Measurements from ENCODE around the gene BPI.
"Not testable (repeated sequence)": the region's sequence is repeated elsewhere in the genome, so short reads cannot be mapped to it uniquely, and the experiment has no call there.

BPI gene

DNA sequence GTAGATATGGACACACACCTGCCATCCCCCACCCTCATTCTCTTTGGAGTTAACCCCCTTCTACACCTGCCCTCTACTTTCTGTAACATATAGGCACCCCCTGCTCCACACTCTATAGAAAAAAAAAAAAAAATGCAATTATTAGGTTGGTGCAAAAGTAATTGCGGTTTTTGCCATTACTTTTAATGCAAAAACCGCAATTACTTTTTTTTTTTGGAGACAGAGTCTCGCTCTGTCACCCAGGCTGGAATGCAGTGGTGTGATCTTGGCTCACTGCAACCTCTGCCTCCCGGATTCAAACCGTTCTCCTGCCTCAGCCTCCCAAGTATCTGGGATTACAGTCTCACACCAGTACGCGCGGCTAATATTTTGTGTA, 35.6 kb downstream of the BPI start:
- not testable (repeated sequence) for DNase-seq

DNA sequence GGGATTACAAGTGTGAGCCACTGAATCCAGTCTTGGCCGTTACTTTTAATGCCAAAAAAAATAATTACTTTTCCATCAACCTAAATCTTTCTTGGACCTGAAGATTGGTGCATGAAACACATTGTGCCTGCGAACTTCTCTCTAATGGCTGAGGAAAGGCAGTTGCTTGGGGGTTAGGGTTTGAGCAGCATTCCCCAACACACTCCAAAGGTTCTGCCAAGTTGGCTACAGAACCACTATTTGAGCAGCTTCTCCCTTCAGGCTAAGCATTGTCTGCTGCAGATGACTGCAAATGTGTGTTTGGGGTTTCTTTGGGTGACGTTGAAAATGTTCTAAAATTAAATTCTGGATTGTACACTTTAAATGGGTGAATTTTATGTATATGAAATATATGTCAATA, 36.0 kb downstream of the BPI start:
- DNase-seq = no peak

DNA sequence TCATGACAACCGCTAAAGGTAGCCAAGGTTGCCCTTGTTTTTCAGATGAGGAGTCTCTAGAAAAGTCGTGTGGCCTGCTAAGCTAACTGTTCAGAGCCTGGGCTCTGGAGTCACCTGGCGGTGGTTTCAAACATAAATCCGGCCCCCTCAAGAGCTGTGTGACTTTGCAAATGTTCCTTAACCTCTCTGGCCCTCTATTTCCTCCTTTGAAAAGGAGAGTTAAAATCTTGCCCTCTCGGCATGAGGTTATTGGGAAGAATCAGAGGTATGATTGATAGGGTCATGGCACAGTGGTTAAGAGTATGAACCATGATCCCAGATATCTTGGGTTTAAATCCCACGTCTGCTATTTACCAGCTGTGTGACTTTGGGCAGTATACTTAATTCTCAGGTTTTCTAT, 36.7 kb downstream of the BPI start:
- DNase-seq = no peak

DNA sequence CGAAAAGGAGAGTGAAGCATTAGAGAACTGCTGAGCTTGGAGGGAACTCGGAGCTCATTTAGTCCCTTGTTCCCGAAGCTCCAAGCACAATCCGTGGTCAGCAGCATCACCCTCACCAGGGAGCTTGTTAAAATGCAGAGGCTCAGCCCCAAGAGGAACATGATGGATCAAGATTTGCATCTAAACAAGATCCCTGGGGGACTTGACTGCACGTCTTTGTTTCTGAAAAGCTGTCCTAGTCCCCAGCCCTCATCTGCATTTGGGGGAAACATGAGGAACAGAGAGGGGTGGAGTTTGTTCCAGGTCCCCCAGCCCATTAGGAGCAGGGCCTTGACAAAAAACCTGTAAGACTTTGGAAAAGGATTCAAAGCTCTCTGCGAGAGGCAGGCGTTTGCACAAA, 38.3 kb downstream of the BPI start:
- DNase-seq = no peak

DNA sequence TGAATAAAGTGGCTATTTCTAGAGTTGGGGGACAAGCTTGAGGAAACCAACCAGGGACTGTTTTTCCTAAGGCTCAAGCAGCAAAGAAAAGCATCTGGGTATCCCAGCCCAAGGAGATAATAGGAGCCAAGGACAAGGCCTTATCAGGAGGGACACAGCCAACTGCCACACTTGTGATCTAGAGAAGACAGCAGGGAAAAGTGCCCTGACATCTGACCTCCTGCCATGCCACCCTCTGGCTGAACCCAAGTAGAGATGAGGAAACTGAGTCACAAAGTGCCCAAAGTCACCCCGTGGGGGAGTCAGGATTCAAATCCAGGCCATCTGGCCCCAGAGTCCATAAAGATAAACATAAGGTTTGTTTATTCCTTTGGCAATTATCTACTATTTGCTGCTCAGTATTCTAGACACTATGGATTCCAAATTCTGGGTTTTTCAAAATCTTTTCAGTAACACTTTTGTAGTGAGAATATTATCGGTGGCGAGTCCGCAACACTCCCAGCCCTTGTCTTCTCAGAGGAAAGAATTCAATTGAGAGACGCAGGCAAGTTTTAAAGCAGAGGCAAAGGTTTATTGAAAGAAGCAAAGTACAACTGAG, 38.9 kb downstream of the BPI start:
- DNase-seq = no peak

DNA sequence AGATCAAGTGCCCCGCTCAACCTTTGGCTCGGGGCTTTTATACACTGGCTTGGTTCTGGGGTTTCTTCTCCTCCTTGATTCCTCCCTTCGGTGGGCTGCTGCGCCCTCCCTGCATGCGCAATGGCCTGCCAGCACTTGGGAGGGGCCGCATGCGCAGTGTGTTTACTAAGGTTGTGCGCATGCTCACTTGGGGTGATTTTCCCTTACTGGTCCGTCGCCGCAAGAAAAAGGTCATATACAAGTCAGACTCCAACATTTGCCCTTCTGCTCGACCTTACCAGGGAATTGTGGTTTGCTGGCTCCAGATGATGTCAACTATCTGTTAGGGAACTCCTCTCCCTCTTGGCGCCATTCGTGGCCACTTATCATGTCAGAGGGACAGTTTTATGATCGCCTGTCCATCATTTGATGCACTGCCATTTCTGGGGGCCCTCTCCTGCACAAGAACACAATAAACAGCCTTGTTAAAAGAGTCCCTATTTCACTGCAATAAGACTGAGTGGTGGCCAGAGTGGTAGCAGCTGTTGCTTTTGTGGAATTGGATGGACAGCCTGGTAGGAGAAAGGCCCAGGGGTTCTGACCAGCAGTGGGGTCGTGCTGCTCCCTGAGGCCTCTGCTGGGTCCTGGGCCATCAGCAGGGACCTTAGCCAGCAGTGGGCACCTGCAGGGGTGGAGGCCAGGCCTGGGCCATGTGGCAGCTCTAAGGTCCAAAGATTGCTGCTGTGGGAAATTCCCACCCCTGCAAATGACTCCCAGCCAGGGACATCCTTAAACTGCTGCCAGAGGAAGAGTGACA, 39.6 kb downstream of the BPI start:
- DNase-seq = no peak

DNA sequence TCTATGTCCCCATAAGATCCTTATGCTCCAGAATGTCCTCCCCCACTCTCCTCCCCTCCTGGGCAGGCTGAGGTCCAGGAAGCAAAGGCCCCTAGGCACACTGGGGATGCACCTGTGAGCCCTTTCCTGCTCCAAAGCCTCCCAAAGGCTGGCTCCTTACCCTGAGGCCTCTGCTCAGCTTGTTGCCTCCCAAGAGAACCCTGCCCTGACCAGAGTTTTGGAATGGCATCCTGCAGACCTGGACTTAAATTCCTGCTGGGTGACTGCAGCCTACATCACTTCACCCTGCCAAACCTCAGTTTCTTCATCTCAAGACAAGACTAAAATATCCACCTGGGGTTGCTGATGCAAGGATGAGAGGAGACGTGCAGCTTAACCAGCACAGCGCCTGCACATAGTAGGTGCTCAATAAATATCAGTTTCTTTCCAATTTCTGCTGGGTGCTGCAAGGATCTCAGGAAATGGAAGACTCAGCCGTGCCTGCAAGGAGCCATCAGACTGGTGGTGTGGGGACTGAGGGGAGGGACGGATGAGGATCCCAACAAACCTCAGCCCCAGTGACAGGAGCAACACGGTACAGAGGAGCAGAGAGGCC, 40.2 kb downstream of the BPI start:
- no peak for DNase-seq

DNA sequence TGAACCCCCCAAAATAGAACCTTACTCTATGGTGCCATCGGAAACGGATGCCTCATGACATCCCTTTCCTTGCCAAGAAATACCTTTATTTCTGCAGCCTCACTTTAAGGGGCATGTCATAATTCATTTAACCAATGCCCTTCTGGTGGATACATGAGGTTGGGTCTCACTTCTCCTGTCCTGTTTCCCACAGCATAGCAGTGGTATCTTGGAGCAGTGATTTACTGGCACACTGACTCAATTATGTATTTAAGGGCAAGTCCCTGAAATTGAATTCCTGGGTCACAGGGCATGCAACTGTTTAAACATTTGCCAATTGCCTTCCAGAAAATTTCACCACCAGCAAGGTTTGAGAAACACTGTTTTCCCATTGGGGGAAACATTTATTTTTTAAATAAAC, 41.7 kb downstream of the BPI start:
- DNase-seq = no peak

DNA sequence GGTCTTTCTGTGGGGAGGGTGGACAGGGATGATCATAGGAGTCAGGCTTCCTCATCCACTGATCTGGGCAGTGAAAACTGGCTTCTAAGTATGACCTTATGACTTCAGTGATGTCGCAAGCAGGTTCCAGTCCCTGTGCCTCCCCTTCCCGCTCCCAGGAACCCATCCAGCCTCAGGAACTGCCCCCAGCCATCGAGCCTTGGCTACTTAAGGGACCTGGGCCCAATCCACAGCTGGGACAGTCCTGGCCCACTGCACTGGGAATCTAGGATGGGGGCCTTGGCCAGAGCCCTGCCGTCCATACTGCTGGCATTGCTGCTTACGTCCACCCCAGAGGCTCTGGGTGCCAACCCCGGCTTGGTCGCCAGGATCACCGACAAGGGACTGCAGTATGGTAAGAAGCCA, 42.3 kb downstream of the BPI start, which contains the start of gene LBP:
Gene LBP (plus strand): TSS at position 236 of the 405 bp plus-strand sequence. CDS start 35 bp downstream, at position 271.
- no peak for DNase-seq

DNA sequence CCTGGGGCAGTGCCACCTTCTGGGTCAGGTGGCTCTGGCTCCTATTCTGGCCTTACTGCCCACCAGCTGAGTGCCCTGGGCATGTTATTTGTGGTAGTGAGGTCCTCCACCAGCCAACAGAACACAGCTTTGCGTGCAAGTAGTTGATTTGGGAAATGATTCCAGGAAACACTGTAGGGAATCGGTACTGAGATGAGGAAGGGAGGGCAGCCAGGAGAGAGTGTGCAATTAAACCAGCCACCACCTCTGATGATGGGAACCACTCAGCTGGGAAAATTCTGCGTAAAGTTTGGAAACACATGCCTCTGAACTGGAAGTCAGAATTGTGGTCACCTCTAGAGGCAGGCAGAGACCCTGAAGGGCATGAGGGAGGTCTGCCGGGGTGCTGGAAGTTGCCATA, 42.8 kb downstream of the BPI start:
- DNase-seq = no peak

DNA sequence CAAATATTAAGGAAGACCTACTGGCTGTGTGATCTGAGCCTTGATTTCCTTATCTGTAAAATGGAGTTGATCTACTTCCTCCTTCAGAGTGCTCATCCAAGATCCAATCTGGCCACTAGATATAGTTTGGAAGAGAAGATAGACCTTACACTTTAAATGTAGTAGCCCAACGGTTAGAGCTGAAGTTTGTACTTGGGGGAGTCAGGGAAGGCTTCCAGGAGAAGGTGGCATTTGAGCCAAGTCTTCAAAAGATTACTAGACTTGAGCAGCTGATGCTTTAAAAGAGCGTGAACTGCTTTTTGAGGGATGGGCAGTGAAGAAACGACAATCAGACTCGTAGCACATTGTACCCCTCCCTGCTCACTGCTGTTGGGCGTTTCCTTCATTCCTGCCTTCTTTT, 45.9 kb downstream of the BPI start:
- no peak for DNase-seq

DNA sequence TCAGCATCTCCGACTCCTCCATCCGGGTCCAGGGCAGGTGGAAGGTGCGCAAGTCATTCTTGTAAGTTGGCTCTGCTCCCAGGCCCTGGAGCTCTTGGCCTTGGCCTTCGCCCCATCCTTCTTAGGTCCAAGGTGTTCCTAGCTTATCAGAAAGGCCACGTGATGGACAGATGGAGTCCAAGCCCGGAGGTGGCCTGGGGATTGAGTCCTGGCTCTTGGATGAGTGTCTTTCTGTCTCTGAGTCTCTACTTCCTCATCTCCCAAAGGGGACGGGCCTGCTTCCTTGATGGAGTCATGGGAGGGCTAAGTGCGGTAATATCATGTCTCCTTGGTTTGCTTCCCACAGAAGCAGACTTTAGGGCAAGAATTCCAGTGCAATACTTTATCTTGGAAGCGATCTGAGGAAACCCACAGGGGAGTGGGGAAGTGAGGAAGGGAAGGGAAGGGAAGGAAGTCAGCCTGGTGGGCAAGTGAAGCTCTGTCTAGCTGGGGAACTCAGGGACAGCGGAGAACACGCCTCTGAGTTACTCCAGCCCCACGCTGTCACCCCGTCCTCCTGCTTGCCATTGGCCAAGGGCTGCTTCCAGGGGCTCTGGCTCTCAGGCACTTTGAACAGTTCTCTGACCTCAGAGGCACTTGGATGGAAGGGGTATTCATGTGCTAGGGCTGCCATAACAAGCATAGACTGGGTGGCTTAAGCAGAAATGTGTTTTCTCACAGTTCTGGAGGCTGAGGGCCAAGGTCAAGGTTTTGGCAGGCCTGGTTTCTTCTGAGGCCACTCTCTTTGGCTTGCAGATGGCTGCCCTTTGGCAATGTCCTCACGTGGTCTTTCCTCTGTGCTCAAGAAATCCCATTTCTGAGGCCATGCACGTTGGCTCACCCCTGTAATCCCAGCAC, 47.2 kb downstream of the BPI start:
- no peak for DNase-seq

DNA sequence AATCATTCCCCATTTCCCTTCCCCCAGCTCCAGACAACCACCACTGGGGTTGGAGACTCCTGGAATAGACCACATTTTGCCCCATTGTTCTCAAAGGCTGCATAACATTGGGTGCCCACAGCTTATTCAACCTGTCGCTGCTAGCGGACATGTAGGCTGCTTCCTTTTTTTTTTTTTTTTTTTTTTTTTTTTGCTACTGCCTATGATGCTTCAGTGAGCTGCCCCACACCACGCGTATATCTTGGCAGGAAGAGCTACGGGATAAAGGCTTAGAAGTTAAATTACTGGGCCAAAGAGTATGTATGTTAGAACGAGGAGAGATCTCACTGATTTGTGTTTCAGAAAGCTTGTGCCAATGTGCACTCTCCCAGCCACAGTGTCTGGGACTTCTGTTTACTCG, 49.4 kb downstream of the BPI start:
- DNase-seq = no peak

DNA sequence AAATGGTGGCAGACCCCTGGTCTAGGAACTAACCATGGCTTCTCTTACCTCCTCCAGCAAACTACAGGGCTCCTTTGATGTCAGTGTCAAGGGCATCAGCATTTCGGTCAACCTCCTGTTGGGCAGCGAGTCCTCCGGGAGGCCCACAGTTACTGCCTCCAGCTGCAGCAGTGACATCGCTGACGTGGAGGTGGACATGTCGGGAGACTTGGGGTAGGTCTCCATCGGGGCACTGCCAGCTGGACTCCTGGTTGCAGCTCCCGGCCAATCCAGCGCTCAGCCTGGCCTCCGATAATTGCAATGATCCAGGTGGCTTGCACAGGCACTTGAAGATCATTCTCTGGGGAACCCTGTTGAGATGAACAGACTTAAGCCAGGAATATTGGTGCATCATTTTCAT, 50.3 kb downstream of the BPI start:
- no peak for DNase-seq

DNA sequence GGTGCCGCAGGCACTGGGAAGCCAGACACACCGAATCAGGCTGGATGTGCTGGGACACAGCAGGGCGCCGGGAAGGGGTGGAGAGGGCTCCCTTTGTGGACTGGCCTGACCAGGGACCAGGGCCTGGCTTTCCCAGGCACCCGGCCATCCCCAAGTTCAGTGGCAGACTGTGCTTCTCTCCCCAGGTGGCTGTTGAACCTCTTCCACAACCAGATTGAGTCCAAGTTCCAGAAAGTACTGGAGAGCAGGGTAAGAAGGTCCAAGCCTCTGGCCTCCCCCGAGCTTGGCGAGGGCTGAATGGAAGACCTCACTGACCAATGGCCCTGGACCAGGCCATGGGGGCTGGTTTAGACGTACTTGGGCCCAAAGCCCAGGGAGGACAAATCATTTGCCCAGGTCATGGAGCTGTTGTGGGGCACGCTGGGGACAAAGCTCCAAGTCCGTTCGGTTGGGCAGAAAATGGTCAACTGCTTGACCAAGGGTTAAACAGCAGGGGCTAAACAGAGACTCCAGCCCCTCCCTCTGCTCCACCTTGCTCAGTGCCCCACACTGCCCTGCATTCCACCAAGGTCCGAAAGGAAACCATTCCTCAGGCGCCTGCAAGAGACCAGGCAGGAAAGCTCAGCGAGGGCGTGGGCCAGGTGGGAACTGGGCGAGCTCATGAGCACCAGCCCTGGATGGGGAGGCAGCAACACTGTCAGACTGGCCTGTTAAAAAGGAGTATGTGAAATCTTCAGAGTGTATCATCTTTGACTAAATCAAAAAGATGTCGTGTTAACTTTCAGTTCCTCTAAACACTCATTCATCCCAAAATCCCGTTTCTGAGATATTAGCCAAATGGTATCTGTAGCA, 51.4 kb downstream of the BPI start:
- DNase-seq = no peak

DNA sequence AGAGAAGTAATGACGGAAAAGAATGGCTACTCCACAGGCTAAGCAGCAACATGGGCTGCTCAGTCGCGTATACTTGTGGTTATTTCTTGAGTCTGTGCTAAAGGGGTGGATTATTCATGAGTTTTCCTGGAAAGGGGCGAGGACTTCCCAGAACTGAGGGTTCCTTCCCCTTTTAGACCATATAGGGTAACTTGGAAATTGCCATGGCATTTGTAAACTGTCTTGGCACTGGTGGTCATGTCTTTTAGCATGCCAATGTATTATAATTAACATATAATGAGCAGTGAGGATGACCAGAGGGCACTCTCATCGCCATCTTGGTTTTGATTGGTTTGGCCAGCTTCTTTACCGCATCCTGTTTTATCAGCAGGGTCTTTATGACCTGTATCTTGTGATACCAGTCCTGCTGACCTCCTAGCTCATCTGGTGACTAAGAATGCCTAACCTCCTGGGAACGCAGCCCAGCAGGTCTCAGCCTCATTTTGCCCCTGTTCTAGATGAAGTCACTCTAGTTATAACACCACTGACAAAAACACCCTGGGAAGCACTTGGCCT, 53.8 kb downstream of the BPI start:
- no peak for DNase-seq

DNA sequence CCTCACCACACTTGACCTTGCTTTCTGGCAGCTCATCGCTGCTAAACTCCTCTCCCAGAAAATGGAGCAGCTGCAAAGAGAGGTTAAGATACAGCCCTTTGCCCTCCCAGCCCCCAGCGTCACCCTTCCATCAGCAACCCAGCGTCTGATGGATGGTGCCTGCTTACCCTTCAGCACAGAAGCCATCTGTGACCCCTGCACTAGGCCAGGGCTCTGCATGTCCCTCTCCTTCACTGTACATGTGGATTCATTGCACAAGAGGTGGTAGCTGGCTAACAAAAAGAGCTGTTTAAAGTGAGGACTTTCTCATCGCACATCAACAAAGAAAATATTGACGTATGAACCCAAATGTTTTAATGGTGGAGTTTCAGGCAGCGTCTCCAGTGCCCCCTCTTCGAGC, 54.6 kb downstream of the BPI start:
- DNase-seq = no peak

DNA sequence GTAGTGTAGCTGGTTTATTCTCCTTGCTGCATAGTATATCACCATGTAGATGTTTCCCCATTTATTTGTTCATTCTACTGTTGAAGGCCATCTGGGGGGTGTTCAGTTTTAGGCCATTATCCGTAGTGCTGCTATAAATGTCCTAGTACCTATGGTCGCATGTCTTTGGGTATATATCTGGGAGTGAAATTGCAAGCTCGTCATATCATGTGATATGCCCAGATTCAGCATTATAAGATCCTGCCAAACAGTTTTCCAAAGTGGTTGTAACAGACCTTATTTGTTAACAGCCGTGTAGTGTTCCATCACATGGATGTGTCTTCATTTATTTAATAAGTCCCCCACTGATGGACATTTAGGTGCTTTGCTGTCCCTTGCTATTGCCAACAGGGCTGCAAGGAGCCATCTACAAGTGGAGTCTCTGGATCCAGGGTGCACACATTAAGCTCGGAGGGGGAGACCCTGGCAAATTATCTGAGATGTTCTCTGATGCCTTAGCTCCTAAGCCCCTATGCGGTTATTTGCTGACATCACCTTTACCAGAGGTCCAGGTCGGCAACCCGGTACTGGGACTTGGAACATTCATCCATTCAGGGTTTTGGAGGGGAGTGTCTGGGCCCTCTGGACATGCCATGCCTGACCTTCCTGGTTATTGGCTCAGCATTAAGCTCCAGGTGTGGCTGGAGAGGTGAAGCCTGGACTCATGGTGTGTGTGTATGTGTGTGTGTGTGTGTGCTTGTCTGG, 59.2 kb downstream of the BPI start:
- DNase-seq = no peak

DNA sequence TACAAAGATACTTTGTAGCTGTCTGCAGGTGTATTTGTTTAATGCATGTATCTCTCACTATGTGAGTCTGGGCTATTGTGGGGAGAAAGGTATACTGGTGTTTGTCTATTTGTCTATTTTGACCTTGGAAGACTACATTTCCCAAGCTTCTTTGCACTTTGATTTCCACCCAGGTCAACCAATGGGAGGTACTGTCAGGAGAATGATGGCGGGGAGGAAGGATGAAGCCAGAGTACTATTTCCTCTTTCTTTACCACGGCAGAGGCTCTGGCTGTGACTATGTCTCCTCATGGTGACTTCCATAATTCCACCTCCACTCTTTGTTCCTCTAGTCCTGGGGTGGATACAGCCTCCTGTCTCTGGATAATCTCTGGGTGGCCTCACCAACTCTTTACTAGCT, 65.4 kb downstream of the BPI start:
- no peak for DNase-seq

DNA sequence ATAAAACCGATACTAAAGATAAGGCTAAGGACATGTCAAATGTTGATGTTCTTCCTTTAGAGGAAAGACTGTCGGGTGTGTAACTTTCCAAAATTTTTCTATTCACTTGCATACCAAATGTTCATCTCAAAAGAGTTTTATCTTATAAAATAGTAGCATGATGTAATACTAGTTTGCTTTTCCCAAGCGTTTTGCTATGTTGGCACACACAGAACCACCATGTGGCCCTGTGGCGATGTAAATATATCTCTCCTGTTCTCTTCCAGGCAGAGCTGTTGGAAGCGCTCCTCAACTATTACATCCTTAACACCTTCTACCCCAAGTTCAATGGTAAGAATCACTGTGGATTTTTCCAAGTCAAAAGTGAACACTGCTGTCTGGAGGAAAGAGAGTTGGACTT, 68.8 kb downstream of the BPI start:
- DNase-seq = no peak

DNA sequence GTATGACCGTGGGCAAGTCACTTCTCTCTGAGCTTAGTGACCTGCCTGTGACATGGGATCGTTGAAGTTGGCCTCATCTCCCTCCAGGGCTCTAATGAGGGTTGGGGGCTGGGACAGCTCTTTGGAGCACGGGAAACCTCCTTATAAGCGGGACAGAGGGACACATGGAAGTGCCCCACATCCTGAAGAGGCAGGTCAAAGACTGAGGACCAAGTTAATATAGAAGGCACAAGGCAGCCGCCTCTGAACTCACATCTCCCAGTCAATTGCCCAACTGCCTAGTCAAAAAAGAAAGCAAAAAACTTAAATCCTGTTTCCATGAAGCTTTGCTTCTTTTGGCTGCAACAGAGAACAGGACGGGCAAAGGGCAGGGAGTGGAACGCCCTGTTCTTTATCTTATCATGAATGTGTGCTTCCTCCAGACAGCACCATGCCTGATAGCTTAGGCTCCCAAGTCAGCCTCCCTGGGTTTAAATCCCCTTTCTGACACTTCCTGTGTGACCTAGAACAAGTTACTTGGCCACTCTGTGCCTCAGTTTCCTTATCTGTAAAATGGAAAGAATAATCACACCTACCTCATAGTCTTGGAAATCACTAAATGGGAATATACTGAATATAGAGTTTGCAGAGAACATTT, 69.4 kb downstream of the BPI start:
- no peak for DNase-seq
